Limb (tissue), 2 donors: ENCODE measurements around the gene DHX34.
"Not testable (repeated sequence)": the region's sequence is repeated elsewhere in the genome, so short reads cannot be mapped to it uniquely, and the experiment has no call there.

Experiments used
- DNase-seq, 2 donors: peaks; one replicate each; pipeline ENCODE4 v3.0.0-alpha.2; 2016; ENCODE audit errors: extremely low spot score in 2 of 2

Gene DHX34

GRCh38 chr19:47330466-47330869 lies 18.6 kb upstream of the DHX34 start:
- no peak for DNase-seq

DNA sequence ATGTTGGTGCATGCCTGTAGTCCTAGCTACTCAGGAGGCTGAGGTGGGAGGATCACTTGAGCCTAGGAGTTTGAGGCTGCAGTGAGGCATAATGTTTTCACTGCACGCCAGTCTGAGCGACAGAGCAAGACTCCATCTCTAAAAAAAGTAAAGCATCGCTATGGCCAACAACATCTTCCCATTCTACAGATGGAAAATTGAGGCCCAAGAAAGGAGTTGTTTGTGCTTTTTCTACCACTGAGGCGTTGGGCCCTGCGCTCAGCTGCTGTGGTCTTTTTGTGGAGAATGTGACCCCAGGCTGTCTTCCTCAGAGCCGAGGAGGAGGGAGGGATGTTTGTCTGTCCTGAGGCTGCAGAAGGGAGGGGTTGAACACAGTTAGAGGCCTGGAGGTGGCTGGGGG lies 17.6 kb upstream of the DHX34 start:
- DNase-seq: no peak

DNA sequence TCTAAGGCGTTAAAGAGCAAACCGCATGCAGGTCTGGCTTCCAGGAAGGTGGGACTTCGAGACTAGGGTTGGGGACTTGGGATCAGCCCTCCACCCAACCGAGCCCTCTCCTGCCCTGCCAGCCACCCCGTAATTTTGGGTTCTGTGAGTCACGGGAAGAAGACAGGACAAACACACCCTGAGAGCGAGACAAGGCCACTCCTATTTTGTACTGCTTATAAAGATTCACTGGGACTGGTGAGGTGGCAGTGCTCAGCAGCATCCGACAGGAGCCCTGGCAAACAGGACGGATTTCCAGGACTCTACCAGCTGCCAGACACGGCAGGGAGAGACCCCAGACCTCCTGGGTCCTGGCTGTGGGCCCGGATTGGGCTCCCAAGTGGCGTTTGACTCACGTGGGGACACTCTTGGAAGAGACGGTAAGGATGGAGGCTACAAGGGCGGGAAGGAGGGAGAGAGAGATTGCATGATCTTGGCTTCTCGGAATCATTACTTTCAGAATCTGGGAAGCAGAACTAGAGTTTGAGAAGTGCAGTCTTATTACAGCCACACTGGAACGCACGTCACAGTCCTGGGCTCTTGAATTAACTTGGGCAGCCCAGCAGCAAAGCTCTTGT lies 17.1 kb upstream of the DHX34 start, which contains the start of gene C5AR2:
Gene C5AR2 (plus strand): TSS at position 245 of the 617 bp plus-strand sequence. CDS start 8,625 bp downstream, outside the sequence.
- no peak for DNase-seq

DNA sequence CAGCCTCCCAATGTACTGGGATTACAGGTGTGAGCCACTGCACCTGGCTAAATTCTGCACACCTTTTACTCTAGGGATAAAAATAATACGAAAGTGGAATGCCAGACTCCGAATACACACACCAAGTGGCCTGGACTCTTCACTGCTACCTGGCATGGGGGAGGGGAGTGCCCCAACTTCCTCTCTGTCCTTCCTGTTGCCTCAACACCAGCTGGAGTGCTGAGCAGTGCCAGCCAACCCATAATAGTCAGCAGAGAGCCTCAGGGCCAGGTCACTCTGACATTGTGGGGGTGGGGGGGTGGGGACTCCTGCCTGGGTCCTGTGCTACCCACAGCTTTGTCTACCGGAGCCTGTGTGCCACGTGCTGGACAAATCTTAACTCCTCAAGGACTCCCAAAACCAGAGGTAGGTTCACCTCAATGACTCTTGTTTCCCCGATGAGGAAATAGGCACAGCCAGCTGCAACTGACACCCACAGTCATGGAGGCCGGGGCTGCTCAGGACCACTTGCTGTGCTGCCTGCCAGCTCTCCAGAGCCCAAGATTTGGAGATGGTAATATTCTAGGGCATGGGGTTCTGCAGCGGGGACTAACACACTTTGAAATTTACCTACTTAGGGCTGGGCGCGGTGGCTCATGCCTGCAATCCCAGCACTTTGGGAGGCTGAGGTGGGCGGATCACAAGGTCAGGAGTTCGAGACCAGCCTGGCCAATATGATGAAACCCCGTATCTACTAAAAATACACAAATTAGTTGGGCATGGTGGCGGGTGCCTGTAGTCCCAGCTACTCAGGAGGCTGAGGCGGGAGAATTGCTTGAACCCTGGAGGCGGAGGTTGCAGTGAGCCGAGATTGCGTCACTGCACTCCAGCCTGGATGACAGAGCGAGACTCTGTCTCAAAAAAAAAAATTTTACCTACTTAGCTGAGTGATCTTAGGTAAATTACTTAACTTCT lies 12.1 kb upstream of the DHX34 start:
- not testable (repeated sequence) for DNase-seq

DNA sequence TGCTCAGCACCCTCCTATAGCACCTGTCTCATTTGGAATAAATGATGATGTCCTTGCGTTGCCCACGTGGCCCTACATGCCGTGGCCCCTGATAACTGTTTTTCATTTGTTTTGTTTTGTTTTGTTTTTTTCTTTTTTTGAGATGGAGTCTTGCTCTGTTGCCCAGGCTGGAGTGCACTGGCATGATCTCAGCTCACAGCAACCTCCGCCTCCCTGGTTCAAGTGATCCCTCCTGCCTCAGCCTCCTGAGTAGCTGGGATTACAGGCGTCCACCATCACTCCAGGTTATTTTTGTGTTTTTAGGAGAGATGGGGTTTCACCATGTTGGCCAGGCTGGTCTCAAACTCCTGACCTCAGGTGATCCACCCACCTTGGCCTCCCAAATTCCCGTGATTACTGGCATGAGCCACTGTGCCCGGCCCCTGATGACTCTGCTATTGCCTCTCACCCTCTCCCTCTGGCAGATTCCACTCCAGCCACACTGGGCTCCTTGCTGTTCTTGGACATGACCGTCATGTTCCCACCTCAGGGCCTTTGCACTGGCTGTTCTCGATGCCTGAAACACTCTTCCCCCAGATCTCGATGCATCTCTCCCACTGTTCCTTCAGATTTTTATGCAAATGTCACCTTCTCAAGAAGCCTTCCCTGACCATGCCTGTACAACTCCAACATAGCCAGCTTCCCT lies 9.8 kb upstream of the DHX34 start:
- no peak for DNase-seq

DNA sequence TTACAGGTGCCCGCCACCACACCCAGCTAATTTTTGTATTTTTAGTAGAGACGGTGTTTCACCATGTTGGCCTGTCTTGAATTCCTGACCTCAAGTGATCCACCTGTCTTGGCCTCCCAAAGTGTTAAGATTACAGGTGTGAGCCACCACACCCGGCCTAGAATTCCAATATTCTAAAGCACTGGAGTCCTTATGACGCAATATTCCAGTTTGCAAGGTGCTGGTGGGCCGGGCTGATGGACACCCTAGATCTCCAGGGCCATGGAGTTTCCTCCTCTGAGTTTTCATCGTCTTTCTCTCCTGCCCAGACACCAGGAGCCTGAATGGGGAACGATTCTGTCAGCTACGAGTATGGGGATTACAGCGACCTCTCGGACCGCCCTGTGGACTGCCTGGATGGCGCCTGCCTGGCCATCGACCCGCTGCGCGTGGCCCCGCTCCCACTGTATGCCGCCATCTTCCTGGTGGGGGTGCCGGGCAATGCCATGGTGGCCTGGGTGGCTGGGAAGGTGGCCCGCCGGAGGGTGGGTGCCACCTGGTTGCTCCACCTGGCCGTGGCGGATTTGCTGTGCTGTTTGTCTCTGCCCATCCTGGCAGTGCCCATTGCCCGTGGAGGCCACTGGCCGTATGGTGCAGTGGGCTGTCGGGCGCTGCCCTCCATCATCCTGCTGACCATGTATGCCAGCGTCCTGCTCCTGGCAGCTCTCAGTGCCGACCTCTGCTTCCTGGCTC lies 8.5 kb upstream of the DHX34 start:
- no peak for DNase-seq

GRCh38 chr19:47341734-47342133 lies 7.4 kb upstream of the DHX34 start:
- no peak for DNase-seq

GRCh38 chr19:47343194-47343802 lies 5.8 kb upstream of the DHX34 start:
- no peak for DNase-seq

DNA sequence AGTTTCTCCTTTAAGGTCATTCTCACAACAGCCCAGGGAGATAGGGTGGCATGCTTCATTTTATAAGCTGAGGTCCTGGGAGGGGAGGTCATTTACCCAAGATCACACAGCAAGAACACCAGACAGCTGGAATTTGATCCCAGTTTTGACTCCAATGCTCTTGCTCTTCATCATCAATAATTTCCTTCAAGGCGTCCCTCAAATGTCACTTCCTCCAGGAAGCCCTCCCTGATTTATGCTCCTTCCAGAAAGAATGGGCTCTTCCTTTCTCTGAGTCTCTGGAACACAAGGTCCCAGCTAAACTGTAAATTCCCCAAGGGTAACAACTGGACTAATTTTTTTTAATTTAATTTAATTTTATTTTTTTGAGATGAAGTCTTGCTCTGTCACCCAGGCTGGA lies 4.7 kb upstream of the DHX34 start:
- DNase-seq: no peak

GRCh38 chr19:47346024-47346423 lies 3.1 kb upstream of the DHX34 start:
- DNase-seq: not testable (repeated sequence)

DNA sequence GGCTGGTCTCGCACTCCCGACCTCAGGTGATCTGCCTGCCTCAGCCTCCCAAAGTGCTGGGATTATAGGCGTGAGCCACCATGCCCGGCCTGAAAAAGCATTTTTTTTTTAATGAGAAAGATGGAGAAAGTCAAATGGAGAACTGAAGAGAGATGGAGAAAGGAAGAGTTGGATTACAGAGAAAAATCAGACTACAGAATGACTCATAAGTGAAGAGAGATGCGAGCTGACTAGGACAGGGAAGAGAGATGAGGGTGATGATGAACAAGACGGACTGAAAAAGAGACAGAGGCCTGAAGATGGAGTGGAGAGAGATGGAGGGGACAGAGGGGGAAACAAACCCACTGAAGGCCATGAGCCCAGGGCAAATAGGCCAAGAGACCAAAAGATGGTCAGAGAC lies 1.5 kb downstream of the DHX34 start:
- DNase-seq: no peak

DNA sequence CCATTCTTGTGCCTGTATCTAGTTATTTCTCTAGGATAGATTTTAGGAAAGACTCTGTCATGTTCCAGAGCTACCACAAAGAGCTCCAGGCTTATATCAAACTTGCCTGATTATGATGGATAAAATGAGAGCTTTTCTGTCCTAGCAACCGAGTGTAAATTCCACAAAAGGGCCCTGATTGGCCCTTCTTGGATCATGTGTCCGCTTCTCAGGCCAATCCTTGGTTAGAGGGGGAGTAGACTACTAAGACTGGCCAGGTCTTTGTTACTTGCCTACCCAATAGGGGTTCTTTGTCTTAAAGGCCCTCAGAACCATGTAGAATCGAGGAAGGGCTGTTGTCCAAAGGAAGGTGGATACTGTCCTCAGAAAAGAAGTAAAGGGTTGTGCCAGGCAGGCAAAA lies 2.4 kb downstream of the DHX34 start:
- DNase-seq: no peak

DNA sequence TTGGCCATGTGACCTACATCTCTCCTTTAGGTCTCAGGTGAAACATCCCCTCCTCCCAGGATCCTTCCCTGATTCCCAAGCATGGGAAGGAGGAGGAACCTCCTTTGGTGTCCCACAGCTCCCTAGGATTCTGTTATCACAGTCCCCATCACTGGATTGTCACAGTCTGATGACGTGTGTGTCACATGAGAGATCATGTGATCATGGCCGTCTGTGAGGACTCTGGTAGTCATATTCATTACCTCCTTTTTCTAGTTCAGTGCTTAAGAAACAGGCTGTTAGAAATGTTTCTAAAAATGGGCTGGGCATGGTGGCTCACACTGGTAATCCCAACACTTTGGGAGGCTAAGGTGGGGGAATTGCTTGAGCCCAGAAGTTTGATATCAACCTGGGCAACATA lies 3.0 kb downstream of the DHX34 start:
- DNase-seq: no peak

DNA sequence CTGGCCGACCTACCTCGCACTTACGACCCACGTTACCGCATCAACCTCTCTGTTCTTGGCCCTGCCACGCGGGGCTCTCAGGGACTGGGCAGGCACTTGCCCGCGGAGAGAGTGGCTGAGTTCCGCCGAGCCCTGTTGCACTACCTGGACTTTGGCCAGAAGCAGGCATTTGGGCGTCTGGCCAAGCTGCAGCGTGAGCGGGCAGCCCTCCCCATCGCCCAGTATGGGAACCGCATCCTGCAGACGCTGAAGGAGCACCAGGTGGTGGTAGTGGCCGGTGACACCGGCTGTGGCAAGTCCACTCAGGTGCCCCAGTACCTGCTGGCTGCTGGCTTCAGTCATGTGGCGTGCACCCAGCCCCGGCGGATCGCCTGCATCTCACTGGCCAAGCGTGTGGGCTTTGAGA lies 4.2 kb downstream of the DHX34 start:
- DNase-seq: no peak

GRCh38 chr19:47356900-47357299 lies 7.8 kb downstream of the DHX34 start:
- DNase-seq: no peak

DNA sequence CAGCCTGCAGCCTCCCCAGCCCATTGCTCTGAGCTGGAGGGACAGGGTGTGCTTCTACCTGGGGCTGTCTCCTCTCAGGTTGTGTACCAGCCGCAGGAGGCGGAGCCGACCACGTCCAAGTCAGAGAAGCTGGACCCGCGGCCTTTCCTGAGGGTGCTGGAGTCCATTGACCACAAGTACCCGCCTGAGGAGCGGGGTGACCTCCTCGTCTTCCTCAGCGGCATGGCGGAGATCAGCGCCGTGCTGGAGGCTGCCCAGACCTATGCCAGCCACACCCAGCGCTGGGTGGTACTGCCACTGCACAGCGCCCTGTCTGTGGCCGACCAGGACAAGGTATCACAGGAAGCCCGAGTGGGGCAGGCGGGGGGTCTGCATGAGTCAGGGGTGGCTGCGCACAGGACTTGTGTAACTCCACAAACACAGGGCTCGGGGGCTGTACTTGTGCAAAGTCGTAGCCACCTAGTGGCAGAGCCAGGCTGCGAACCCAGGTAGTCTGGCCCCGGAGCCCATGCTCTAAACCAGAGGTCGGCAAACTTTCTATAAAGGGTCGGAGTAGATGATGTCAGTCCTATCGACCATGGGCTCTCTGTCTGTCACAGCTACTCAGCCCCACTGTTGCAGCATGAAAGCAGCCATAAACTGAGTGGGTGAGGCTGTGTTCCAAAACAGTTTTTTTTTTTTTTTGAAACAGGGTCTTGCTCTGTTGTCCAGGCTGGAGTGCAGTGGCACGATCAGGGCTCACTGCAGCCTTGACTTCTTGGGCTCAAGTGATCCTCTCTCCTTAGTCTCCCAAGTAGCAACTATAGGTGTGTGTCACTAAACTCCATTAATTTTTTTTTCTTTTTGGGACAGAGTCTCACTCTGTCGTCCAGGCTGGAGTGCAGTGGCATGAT lies 8.9 kb downstream of the DHX34 start:
- DNase-seq: no peak

GRCh38 chr19:47358936-47359335 lies 9.8 kb downstream of the DHX34 start:
- no peak for DNase-seq

DNA sequence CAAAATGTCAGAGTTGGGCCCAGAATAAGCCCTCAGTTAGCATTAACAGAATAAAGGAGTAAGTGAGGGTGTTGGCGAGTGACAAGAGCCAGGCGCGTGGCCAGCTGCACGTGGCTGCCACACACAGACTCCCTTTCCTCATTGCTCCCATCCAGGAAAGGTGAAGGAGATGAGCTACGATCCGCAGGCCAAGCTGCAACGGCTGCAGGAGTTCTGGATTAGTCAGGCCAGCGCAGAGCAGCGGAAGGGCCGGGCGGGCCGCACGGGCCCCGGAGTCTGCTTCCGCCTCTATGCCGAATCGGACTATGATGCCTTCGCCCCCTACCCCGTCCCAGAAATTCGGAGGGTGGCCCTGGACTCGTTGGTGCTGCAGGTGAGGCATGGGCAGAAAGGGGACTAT lies 13.2 kb downstream of the DHX34 start:
- no peak for DNase-seq

DNA sequence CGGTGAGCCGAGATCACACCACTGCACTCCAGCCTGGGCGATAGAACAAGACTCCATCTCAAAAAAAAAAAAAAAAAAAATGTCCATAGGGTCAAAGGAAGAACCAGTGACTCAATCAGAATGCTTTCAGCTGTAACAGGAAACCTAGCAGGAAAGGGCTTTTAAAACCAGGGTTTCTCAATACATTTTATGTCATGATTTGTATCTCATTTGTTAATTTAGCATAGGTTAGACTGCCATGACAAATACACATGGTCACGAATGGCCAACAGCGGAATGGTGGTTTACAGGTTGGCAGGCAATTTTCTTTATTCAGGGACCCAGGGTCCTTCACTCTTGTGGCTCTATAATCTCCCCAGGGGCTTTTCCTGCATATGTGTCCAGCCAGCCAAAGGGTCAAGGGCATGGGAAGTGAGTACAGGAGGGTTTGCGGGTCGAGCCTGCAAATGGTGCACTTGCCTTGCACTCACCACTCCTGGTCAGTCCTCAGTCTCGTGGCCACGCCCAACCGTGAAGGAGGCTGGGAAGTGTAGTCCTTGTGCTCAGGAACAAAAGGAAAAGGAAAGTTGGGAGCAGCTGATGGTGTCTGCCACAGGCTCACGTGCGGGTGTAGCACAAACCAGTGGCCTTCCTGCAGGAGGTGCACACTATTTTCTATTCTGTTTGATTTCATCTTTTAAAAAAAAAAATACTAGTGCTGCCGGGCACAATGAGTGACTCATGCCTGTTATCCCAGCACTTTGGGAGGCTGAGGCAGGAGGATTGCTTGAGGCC lies 14.8 kb downstream of the DHX34 start:
- DNase-seq: no peak
